Bone marrow (tissue), 2 donors: ENCODE results near the gene SLC22A12.

Experiments
- DNase-seq, 2 donors: peaks; one replicate each; lab custom pipeline; 2025; lab: John Stamatoyannopoulos, UW

The SLC22A12 gene

GRCh38 chr11:64605656-64606585 is 14.9 kb downstream of the SLC22A12 start:
- no peak for DNase-seq

GRCh38 chr11:64606796-64607380 is 15.9 kb downstream of the SLC22A12 start:
- DNase-seq, result no peak

- DNase-seq, result no peak
Observed at GRCh38 chr11:64607381-64607985, 16.5 kb downstream of the SLC22A12 start.

GRCh38 chr11:64608046-64608445 is 17.0 kb downstream of the SLC22A12 start:
- no peak for DNase-seq

GRCh38 chr11:64608636-64609035 is 17.6 kb downstream of the SLC22A12 start:
- DNase-seq, result no peak

GRCh38 chr11:64609436-64610047 is 18.5 kb downstream of the SLC22A12 start:
- DNase-seq, result no peak

- DNase-seq, result no peak
Observed at GRCh38 chr11:64610596-64610995, 19.6 kb downstream of the SLC22A12 start.

GRCh38 chr11:64611176-64611575 is 20.2 kb downstream of the SLC22A12 start:
- DNase-seq, result no peak

GRCh38 chr11:64611869-64612646 is 21.0 kb downstream of the SLC22A12 start:
- peak; percentile 10 to 35 for DNase-seq

GRCh38 chr11:64613648-64614047 is 22.6 kb downstream of the SLC22A12 start:
- DNase-seq, result no peak

GRCh38 chr11:64614917-64615316 is 23.9 kb downstream of the SLC22A12 start:
- no peak for DNase-seq

GRCh38 chr11:64616817-64617216 is 25.8 kb downstream of the SLC22A12 start:
- no peak for DNase-seq

GRCh38 chr11:64619196-64619595 is 28.2 kb downstream of the SLC22A12 start:
- no peak for DNase-seq

GRCh38 chr11:64619811-64620380 is 28.9 kb downstream of the SLC22A12 start:
- no peak for DNase-seq

GRCh38 chr11:64620381-64620971 is 29.5 kb downstream of the SLC22A12 start:
- no peak for DNase-seq

GRCh38 chr11:64621283-64622019 is 30.4 kb downstream of the SLC22A12 start:
- DNase-seq, result no peak

GRCh38 chr11:64622681-64623080 is 31.7 kb downstream of the SLC22A12 start:
- DNase-seq, result no peak

- peak; percentile 31 to 85 for DNase-seq
Observed at GRCh38 chr11:64624883-64625481, 34.0 kb downstream of the SLC22A12 start.

GRCh38 chr11:64626637-64627036 is 35.6 kb downstream of the SLC22A12 start:
- DNase-seq, result no peak

- DNase-seq, result no peak
Observed at GRCh38 chr11:64627371-64627770, 36.4 kb downstream of the SLC22A12 start.
